Breast epithelium (tissue), 4 donors: ENCODE data around the gene BRICD5. TPM values are rescaled to one million over a fixed set of nuclear protein-coding genes. Genes with fewer than 3 reads are reported as not detected.

Experiments
- DNase-seq, 2 donors: peaks; one replicate each; pipeline ENCODE4 v3.0.0-alpha.2; 2019; ENCODE audit warnings: low spot score in 2 of 2
- H3K27ac ChIP-seq, 2 donors: fragments of 200-600 bp; sonication (generic) in 1 of 2; one replicate each; pipeline ENCODE4 v1.5.1; 2016 to 2019; ENCODE audit warnings: mild to moderate bottlenecking in 1 of 2
- H3K27me3 ChIP-seq, 2 donors: fragments of 200-600 bp; sonication (generic) in 1 of 2; one replicate each; pipeline versions ENCODE4 v1.5.1 to v1.6.0; 2017 to 2019; ENCODE audit warnings: control low read depth in 1 of 2, mild to moderate bottlenecking in 1 of 2
- H3K36me3 ChIP-seq: fragments of 200-600 bp; one replicate; pipeline ENCODE4 v1.5.1; 2019
- H3K4me1 ChIP-seq, 2 donors: fragments of 200-600 bp; sonication (generic); one replicate each; pipeline ENCODE4 v1.5.1; 2016 to 2019; ENCODE audit warnings: control low read depth in 1 of 2
- H3K4me3 ChIP-seq, 3 donors: fragments of 200-600 bp; sonication (generic); 1 replicate in 2 of 3; 2 replicates in 1 of 3; pipeline ENCODE4 v1.5.1; 2016 to 2019; ENCODE audit warnings: mild to moderate bottlenecking in 3 of 3, moderate library complexity in 2 of 3
- H3K9me3 ChIP-seq, 2 donors: fragments of 200-600 bp; sonication (generic) in 1 of 2; one replicate each; pipeline ENCODE4 v1.5.1; 2016 to 2019; ENCODE audit warnings: control low read depth in 1 of 2
- POLR2A ChIP-seq: fragments of 450-650 bp; IDR thresholded peaks from one replicate; pipeline ENCODE4 v1.6.1; 2016; ENCODE audit warnings: antibody characterized with exemption, mild to moderate bottlenecking, moderate library complexity
- POLR2AphosphoS5 ChIP-seq, 3 donors: sonication (generic); formaldehyde crosslinking; IDR thresholded peaks; one replicate each; pipeline ENCODE4 v1.6.1; 2017; ENCODE audit warnings: antibody characterized with exemption in 3 of 3
- intact Hi-C: fragments of 100-400 bp; cut with DNase I; formaldehyde crosslinking; loops from one replicate; pipeline ENCODE4 v1.15.1; 2023; ENCODE audit warnings: low total_unique reads
- total RNA-seq, 3 donors: library from RNA; depleted of rRNA; stranded (reverse); fragments of >200 nt; gene quantifications; one replicate each; pipeline ENCODE4 v1.1.0, GENCODE V29; 2016
- TF ChIP-seq, protein P1 (sequence below), 3 donors: fragments of 450-650 bp; IDR thresholded peaks; one replicate each; pipeline ENCODE4 v1.5.1; 2016 to 2017; ENCODE audit warnings: antibody characterized with exemption in 3 of 3, mild to moderate bottlenecking in 3 of 3, moderate library complexity in 3 of 3

BRICD5 gene
- total RNA-seq, 3 donors from 2014 or later = 1.4 to 7.5 (median 5.9) TPM

DNA sequence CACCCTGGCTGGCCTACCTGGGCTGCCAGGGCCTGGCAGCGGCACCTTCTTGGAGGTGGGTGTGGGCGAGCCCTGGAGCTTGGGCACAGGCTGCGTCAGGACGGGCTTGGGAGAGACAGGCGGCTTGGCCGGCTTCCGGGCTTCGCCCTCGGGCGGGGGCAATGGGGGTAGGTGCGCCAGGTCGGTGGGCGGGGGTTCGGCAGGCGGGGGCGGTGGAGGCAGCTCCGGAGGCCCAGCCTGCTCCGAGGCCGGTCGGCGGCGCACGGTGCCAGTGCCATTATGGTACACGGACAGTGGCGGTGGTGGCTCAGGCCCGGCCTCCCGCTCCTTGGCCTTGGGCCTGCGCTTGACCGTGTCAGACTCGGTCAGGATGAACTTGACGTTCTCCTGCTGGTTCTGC lies 31.1 kb downstream of the BRICD5 start:
- intact Hi-C loops = no loop called here
- DNase-seq = no peak
- H3K27me3 ChIP-seq = no peaks in the 10 kb centered on the region
- TF ChIP-seq POLR2AphosphoS5 (IDR thresholded peaks at IDR 0.05) (no peak), POLR2A (no peak)
- TF ChIP-seq, protein P1, sequence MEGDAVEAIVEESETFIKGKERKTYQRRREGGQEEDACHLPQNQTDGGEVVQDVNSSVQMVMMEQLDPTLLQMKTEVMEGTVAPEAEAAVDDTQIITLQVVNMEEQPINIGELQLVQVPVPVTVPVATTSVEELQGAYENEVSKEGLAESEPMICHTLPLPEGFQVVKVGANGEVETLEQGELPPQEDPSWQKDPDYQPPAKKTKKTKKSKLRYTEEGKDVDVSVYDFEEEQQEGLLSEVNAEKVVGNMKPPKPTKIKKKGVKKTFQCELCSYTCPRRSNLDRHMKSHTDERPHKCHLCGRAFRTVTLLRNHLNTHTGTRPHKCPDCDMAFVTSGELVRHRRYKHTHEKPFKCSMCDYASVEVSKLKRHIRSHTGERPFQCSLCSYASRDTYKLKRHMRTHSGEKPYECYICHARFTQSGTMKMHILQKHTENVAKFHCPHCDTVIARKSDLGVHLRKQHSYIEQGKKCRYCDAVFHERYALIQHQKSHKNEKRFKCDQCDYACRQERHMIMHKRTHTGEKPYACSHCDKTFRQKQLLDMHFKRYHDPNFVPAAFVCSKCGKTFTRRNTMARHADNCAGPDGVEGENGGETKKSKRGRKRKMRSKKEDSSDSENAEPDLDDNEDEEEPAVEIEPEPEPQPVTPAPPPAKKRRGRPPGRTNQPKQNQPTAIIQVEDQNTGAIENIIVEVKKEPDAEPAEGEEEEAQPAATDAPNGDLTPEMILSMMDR (IDR thresholded peaks at IDR 0.05) = no peak
- H3K27ac ChIP-seq = no peak overlapping the region
- H3K4me1 ChIP-seq = no peaks in the 10 kb centered on the region
- peak overlapping the region in 1 of 3 donors; percentile 11 for H3K4me3 ChIP-seq
- no peaks in the 10 kb centered on the region for H3K9me3 ChIP-seq
- peaks cover 4% of the 10 kb centered on the region for H3K36me3 ChIP-seq

DNA sequence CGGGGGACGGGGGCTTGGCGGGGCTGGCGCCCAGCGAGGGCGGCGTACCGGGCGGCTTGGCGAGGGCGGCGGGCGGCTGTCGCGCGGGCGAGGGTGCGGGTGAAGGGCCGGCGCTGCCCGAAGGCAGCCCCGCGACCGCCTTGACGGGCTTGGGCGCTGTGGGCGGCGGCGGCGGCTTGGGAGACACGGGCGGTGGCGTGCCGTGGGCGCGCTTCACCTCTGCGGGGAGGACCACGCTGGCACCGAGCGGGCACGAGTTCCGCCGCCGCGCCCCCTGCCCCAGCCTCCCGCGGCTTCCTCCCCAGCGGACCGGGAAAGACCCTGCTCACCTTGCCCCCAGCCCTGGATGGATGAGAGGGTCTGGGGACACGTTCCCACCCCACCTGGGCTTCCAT lies 31.6 kb downstream of the BRICD5 start:
- DNase-seq = no peak
- Histone ChIP-seq H3K27me3 (no peaks in the 10 kb centered on the region), H3K9me3 (no peaks in the 10 kb centered on the region), H3K4me3 (peak overlapping the region in 2 of 3 donors; percentile 11 to 22), H3K4me1 (no peaks in the 10 kb centered on the region), H3K27ac (no peak overlapping the region), H3K36me3 (peaks cover 4% of the 10 kb centered on the region)
- TF ChIP-seq POLR2AphosphoS5 (IDR thresholded peaks at IDR 0.05) = no peak
- TF ChIP-seq, protein P1 (IDR thresholded peaks at IDR 0.05) = no peak
- no peak for TF ChIP-seq POLR2A
- intact Hi-C loops = no loop called here

DNA sequence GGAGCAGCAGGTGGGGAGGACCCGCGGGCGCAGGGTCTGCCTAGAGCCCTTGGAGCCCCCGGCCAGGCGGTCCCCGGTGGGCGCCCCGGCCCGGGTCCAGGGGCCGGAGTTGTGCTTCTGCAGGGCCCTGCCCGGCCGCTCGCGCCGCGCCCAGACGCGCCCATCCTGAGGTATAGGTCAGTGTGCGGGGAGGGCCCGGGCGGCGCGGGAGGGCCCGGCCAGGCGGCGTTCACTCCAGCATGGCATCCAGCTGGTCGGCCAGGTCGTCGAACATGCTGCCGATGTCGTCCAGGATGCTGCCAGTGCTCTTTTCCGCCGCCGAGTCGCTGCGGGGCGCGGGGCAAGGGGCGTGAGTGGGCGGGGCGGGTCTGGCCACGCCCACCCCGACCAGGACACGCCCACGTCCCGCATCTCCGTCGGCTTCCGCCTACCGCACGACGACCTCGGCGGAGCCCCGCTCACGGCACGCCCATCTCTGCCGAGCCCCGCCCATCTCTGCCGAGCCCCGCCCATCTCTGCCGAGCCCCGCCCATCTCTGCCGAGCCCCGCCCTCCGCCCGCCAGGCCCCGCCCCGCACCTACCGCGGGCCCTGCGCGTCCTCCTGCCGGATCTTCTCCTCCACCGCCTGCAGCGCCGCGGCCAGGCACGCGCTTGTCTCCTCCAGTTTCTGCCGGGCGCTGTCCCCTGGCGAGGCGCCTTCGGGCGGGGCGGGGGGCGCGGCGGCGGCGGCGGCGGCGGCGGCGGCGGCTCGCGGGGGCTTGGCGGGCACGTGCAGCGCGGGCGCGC lies 32.1 kb downstream of the BRICD5 start:
- H3K27me3 ChIP-seq = no peaks in the 10 kb centered on the region
- TF ChIP-seq POLR2A (no peak), POLR2AphosphoS5 (IDR thresholded peaks at IDR 0.05) (no peak)
- TF ChIP-seq, protein P1 (IDR thresholded peaks at IDR 0.05) = no peak
- H3K4me1 ChIP-seq = no peaks in the 10 kb centered on the region
- DNase-seq = no peak
- H3K27ac ChIP-seq = no peak overlapping the region
- H3K4me3 ChIP-seq = no peak overlapping the region
- H3K9me3 ChIP-seq = no peaks in the 10 kb centered on the region
- intact Hi-C loops = no loop called here
- peaks cover 4% of the 10 kb centered on the region for H3K36me3 ChIP-seq

DNA sequence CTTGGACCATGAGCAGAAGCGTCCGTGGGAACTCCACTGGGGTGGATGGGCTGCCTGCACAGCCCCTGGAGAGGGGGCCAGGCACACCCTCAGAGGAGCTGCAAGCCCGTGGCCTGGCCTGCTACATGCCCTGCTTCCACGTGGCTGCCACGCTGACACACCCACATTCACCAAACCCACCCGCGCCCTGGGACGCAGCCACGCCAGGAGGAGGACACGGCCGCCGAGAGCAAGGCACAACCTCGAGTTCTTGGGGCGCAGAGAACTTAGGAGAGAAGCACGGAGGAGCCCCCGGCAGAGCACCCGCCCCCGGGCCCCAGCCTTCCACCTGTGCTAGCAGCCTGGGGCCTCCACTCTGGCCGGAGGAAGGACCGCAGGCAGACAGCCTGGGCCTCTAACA lies 33.1 kb downstream of the BRICD5 start:
- Histone ChIP-seq H3K4me3 (no peak overlapping the region), H3K27ac (no peak overlapping the region), H3K27me3 (no peaks in the 10 kb centered on the region), H3K36me3 (peaks cover 4% of the 10 kb centered on the region), H3K9me3 (no peaks in the 10 kb centered on the region), H3K4me1 (no peaks in the 10 kb centered on the region)
- intact Hi-C loops = no loop called here
- no peak for DNase-seq
- TF ChIP-seq, protein P1 (IDR thresholded peaks at IDR 0.05) = no peak
- no peak for TF ChIP-seq POLR2AphosphoS5 (IDR thresholded peaks at IDR 0.05)
- TF ChIP-seq POLR2A = no peak

DNA sequence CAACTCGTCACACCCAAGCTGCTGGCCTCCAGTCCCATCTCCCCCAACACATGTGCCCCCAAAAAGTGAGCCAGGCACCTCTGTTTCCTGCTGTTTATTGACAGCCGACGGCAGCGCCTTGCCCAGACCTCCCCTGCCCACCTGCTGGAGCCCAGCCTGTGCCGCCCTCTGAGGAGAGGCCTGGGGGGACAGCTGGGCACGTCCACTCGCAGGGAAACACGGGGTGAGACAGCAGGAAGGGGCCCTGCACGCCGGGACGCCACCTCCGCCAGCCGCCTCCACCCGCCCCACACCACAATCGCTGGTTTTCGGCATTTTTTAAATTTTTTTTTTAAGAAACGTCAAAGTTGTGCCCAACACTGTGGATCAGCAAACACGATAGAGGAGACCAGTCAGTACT lies 33.6 kb downstream of the BRICD5 start:
- Histone ChIP-seq H3K36me3 (peaks cover 4% of the 10 kb centered on the region), H3K27me3 (no peaks in the 10 kb centered on the region), H3K9me3 (no peaks in the 10 kb centered on the region), H3K4me3 (no peak overlapping the region), H3K4me1 (no peaks in the 10 kb centered on the region), H3K27ac (no peak overlapping the region)
- intact Hi-C loops = no loop called here
- TF ChIP-seq POLR2A = no peak
- TF ChIP-seq POLR2AphosphoS5 (IDR thresholded peaks at IDR 0.05) = no peak
- TF ChIP-seq, protein P1 (IDR thresholded peaks at IDR 0.05) = no peak
- no peak for DNase-seq
